OCI-LY7 (cell line): ENCODE measurements around the gene LARGE1. TPM values are rescaled to one million over a fixed set of nuclear protein-coding genes. Genes with fewer than 3 reads are reported as not detected.

Experiments
- BruUV-seq: library from RNA; stranded (reverse); fragments of 400-500 nt; replicated peaks from 2 replicates; lab custom pipeline; 2021; lab: Mats Ljungman, UMichigan
- CTCF ChIA-PET: fragments of 300-600 bp; sonication (Branson Sonifier 250); formaldehyde crosslinking; loops from one replicate; lab custom pipeline; 2022; ENCODE audit warnings: antibody characterized with exemption; ENCODE audit not compliant: unreplicated experiment; lab: Charles Lee
- POLR2A ChIA-PET: fragments of 300-600 bp; sonication (Branson Sonifier 250); formaldehyde crosslinking; loops from one replicate; lab custom pipeline; 2022; ENCODE audit warnings: antibody characterized with exemption; lab: Charles Lee
- DNase-seq: peaks from one replicate; pipeline ENCODE4 v3.0.0-alpha.2; 2015; ENCODE audit warnings: low spot score
- H2AFZ ChIP-seq: fragments of 200-600 bp; sonication (generic), shearing (Covaris generic); 2 replicates; pipeline ENCODE4 v1.6.1; 2014; ENCODE audit warnings: mild to moderate bottlenecking, antibody characterized with exemption, low read length, moderate library complexity
- H3K27ac ChIP-seq: fragments of 200-600 bp; sonication (generic); 2 replicates; pipeline ENCODE4 v1.5.1; 2014; ENCODE audit warnings: mixed run types, low read depth, mild to moderate bottlenecking, moderate library complexity, low read length, inconsistent platforms; ENCODE audit not compliant: poor library complexity, severe bottlenecking
- H3K36me3 ChIP-seq: fragments of 200-600 bp; sonication (generic); 2 replicates; pipeline ENCODE4 v1.6.1; 2014; ENCODE audit warnings: mild to moderate bottlenecking, antibody characterized with exemption, low read length, moderate library complexity, mixed read lengths; ENCODE audit not compliant: insufficient read depth
- H3K4me1 ChIP-seq: fragments of 200-600 bp; sonication (generic); 2 replicates; pipeline ENCODE4 v1.5.1; 2014; ENCODE audit warnings: mild to moderate bottlenecking, low read length; ENCODE audit not compliant: insufficient read depth, poor library complexity, severe bottlenecking
- H3K4me2 ChIP-seq: fragments of 200-600 bp; sonication (generic); 2 replicates; pipeline ENCODE4 v1.6.1; 2014; ENCODE audit warnings: mild to moderate bottlenecking, low read length
- H3K4me3 ChIP-seq: fragments of 200-600 bp; sonication (generic); 2 replicates; pipeline ENCODE4 v1.5.1; 2014; ENCODE audit warnings: mild to moderate bottlenecking, low read depth, low read length; ENCODE audit not compliant: poor library complexity, severe bottlenecking
- H3K79me2 ChIP-seq: fragments of 200-600 bp; sonication (generic); 2 replicates; pipeline ENCODE4 v1.6.1; 2016; ENCODE audit warnings: low read depth, mild to moderate bottlenecking, low read length, moderate library complexity, mixed read lengths; ENCODE audit not compliant: insufficient read depth
- H3K9me2 ChIP-seq: fragments of 200-600 bp; sonication (generic); 2 replicates; pipeline ENCODE4 v1.6.1; 2016; ENCODE audit warnings: mild to moderate bottlenecking, low read length, mixed read lengths; ENCODE audit not compliant: insufficient read depth
- H3K9me3 ChIP-seq: fragments of 200-600 bp; sonication (generic); 2 replicates; pipeline ENCODE4 v1.6.1; 2014; ENCODE audit warnings: mild to moderate bottlenecking, mixed run types, low read length, mixed read lengths
- H4K20me1 ChIP-seq: fragments of 200-600 bp; sonication (generic); 2 replicates; pipeline ENCODE4 v1.6.1; 2014; ENCODE audit warnings: mild to moderate bottlenecking, antibody characterized with exemption, low read length, moderate library complexity, mixed read lengths; ENCODE audit not compliant: insufficient read depth
- CTCF ChIP-seq: fragments of 200-600 bp; sonication (generic); conservative IDR thresholded peaks from 2 replicates; pipeline ENCODE4 v1.5.1; 2014; ENCODE audit warnings: mild to moderate bottlenecking, antibody characterized with exemption, low read length, moderate library complexity, mixed read lengths
- EZH2phosphoT487 ChIP-seq: fragments of 200-600 bp; sonication (generic); IDR thresholded peaks from 2 replicates; pipeline ENCODE4 v1.6.1; 2018; ENCODE audit warnings: low read depth, borderline replicate concordance, mild to moderate bottlenecking, mixed run types, antibody characterized with exemption, low read length, moderate library complexity, mixed read lengths
- intact Hi-C: fragments of 100-400 bp; cut with micrococcal nuclease; formaldehyde crosslinking; loops from one replicate; pipeline ENCODE4 v1.10.0; 2022; ENCODE audit not compliant: unreplicated experiment
- total RNA-seq, 2 experiments: library from RNA; depleted of rRNA in 1 of 2; stranded (reverse); fragments of >200 nt in 1 of 2; shearing (Covaris generic) in 1 of 2; gene quantifications; 2 replicates each; pipeline ENCODE4 v1.2.3, GENCODE V29; 2014 to 2022

Gene LARGE1
- total RNA-seq, 2 experiments from 2014 or later, result 31.5 to 31.9 TPM

- intact Hi-C loops, result no loop called here
- H3K27ac ChIP-seq, result no peak overlapping the region
- no TSS peak for BruUV-seq
- ChIA-PET CTCF (no interaction called here), POLR2A (no interaction called here)
- peaks cover 11% of the 10 kb centered on the region for H3K4me1 ChIP-seq
- H3K79me2 ChIP-seq, result no peaks in the 10 kb centered on the region
- no peak overlapping the region for H3K4me2 ChIP-seq
- DNase-seq, result no peak
- no peaks in the 10 kb centered on the region for H4K20me1 ChIP-seq
- H3K36me3 ChIP-seq, result no peaks in the 10 kb centered on the region
- TF ChIP-seq EZH2phosphoT487 (no peak), CTCF (no peak)
- no peaks in the 10 kb centered on the region for H3K9me3 ChIP-seq
- no peaks in the 10 kb centered on the region for H3K9me2 ChIP-seq
- no peak overlapping the region for H3K4me3 ChIP-seq
- no peak overlapping the region for H2AFZ ChIP-seq
Observed at GRCh38 chr22:33404723-33405122, 515.6 kb downstream of the LARGE1 start.

GRCh38 chr22:33402325-33402724 is 518.0 kb downstream of the LARGE1 start:
- no peak overlapping the region for H3K27ac ChIP-seq
- H4K20me1 ChIP-seq, result no peaks in the 10 kb centered on the region
- H3K36me3 ChIP-seq, result no peaks in the 10 kb centered on the region
- H3K4me1 ChIP-seq, result peaks cover 11% of the 10 kb centered on the region
- DNase-seq, result no peak
- TF ChIP-seq EZH2phosphoT487, result no peak
- TF ChIP-seq CTCF, result no peak
- no peak overlapping the region for H2AFZ ChIP-seq
- no peaks in the 10 kb centered on the region for H3K79me2 ChIP-seq
- BruUV-seq, result no TSS peak
- no peak overlapping the region for H3K4me3 ChIP-seq
- POLR2A ChIA-PET, result interaction anchor here (0.5 to 0.6 kb wide), 2 partner anchors 138 to 524 kb away, joined by 3 to 4 read pairs; no protein-coding TSS in a partner anchor
- no peaks in the 10 kb centered on the region for H3K9me2 ChIP-seq
- CTCF ChIA-PET, result no interaction called here
- intact Hi-C loops, result no loop called here
- no peaks in the 10 kb centered on the region for H3K9me3 ChIP-seq
- H3K4me2 ChIP-seq, result no peak overlapping the region

GRCh38 chr22:33401291-33401690 is 519.0 kb downstream of the LARGE1 start:
- Histone ChIP-seq H3K9me2 (no peaks in the 10 kb centered on the region), H3K79me2 (no peaks in the 10 kb centered on the region), H3K4me1 (peaks cover 11% of the 10 kb centered on the region), H3K27ac (no peak overlapping the region), H3K4me3 (no peak overlapping the region), H4K20me1 (no peaks in the 10 kb centered on the region), H2AFZ (no peak overlapping the region), H3K4me2 (no peak overlapping the region), H3K36me3 (no peaks in the 10 kb centered on the region), H3K9me3 (no peaks in the 10 kb centered on the region)
- TF ChIP-seq CTCF, result no peak
- no TSS peak for BruUV-seq
- ChIA-PET POLR2A (no interaction called here), CTCF (no interaction called here)
- intact Hi-C loops, result no loop called here
- DNase-seq, result no peak
